PC-9 (cell line): Measurements from ENCODE around the gene IFNA10. TPM values are rescaled to one million over a fixed set of nuclear protein-coding genes. Genes with fewer than 3 reads are reported as not detected.
"Not testable (repeated sequence)": the region's sequence is repeated elsewhere in the genome, so short reads cannot be mapped to it uniquely, and the experiment has no call there.

Source experiments
- BruUV-seq: library from RNA; stranded (reverse); fragments of 400-500 nt; replicated peaks from 2 replicates; lab custom pipeline; 2021; lab: Mats Ljungman, UMichigan
- CTCF ChIA-PET: fragments of 300-600 bp; sonication (Branson Sonifier 250); formaldehyde crosslinking; loops from one replicate; lab custom pipeline; 2022; ENCODE audit warnings: antibody characterized with exemption; lab: Charles Lee
- POLR2A ChIA-PET: fragments of 300-600 bp; sonication (Branson Sonifier 250); formaldehyde crosslinking; loops from one replicate; lab custom pipeline; 2022; ENCODE audit warnings: antibody characterized with exemption; ENCODE audit not compliant: unreplicated experiment; lab: Charles Lee
- DNase-seq, 2 experiments: peaks; one replicate each; pipeline versions ENCODE4 v3.0.0 to v3.0.0-alpha.2; 2015 to 2022; ENCODE audit warnings: mixed read lengths in 1 of 2
- H2AFZ ChIP-seq: fragments of 200-600 bp; sonication (generic); 2 replicates; pipeline ENCODE4 v1.8.1; 2017; ENCODE audit warnings: antibody characterized with exemption
- H3F3A ChIP-seq: fragments of 200-600 bp; sonication (generic); 2 replicates; pipeline ENCODE4 v1.8.1; 2017; ENCODE audit warnings: antibody characterized with exemption, mild to moderate bottlenecking, low read depth; ENCODE audit not compliant: insufficient read depth
- H3K27ac ChIP-seq: fragments of 200-600 bp; sonication (generic); 2 replicates; pipeline ENCODE4 v1.6.1; 2016; ENCODE audit warnings: mixed run types
- H3K27me3 ChIP-seq: fragments of 200-600 bp; sonication (generic); 2 replicates; pipeline ENCODE4 v1.6.1; 2016; ENCODE audit warnings: low read depth, mixed run types; ENCODE audit not compliant: insufficient read depth
- H3K36me3 ChIP-seq: fragments of 200-600 bp; sonication (generic); 2 replicates; pipeline ENCODE4 v1.6.1; 2016; ENCODE audit warnings: low read depth, mixed run types
- H3K4me1 ChIP-seq: fragments of 200-600 bp; sonication (generic); replicated peaks from 2 replicates; pipeline ENCODE4 v1.6.1; 2016; ENCODE audit warnings: mixed run types; ENCODE audit not compliant: insufficient read depth
- H3K4me2 ChIP-seq: fragments of 200-600 bp; sonication (generic); 2 replicates; pipeline ENCODE4 v1.6.1; 2017; ENCODE audit warnings: mixed run types
- H3K4me3 ChIP-seq: fragments of 200-600 bp; sonication (generic); 2 replicates; pipeline ENCODE4 v1.6.1; 2016; ENCODE audit warnings: mixed run types
- H3K79me2 ChIP-seq: fragments of 200-600 bp; sonication (generic); 2 replicates; pipeline ENCODE4 v1.6.1; 2017; ENCODE audit warnings: low read depth, mixed run types
- H3K9me2 ChIP-seq: fragments of 200-600 bp; sonication (generic); 2 replicates; pipeline ENCODE4 v1.8.1; 2017; ENCODE audit warnings: mild to moderate bottlenecking; ENCODE audit not compliant: insufficient read depth
- H3K9me3 ChIP-seq: fragments of 200-600 bp; sonication (generic); 2 replicates; pipeline ENCODE4 v1.8.1; 2016; ENCODE audit warnings: low read depth; ENCODE audit not compliant: insufficient read depth
- H4K20me1 ChIP-seq: fragments of 200-600 bp; sonication (generic); 2 replicates; pipeline ENCODE4 v1.8.1; 2017; ENCODE audit not compliant: insufficient read depth
- CTCF ChIP-seq: fragments of 200-600 bp; sonication (generic); conservative IDR thresholded peaks from 2 replicates; pipeline ENCODE4 v1.6.1; 2017; ENCODE audit warnings: mixed run types, antibody characterized with exemption, mild to moderate bottlenecking, moderate library complexity
- EZH2 ChIP-seq: fragments of 200-600 bp; sonication (generic); IDR thresholded peaks from 2 replicates; pipeline ENCODE4 v1.8.0; 2017; ENCODE audit warnings: antibody characterized with exemption, low read depth
- intact Hi-C: fragments of 100-400 bp; cut with micrococcal nuclease; formaldehyde crosslinking; loops from one replicate; pipeline ENCODE4 v1.10.0; 2022; ENCODE audit not compliant: unreplicated experiment
- total RNA-seq: library from RNA; stranded (reverse); gene quantifications from 2 replicates; pipeline ENCODE4 v1.2.3, GENCODE V29; 2021

The IFNA10 gene
- total RNA-seq, 1 experiment from 2014 or later = not detected

- Histone ChIP-seq H3K79me2 (no peaks in the 10 kb centered on the region), H3K9me3 (no peaks in the 10 kb centered on the region), H2AFZ (no peak overlapping the region), H3K4me1 (no peaks in the 10 kb centered on the region), H4K20me1 (no peaks in the 10 kb centered on the region), H3K27ac (no peak overlapping the region), H3K36me3 (no peaks in the 10 kb centered on the region), H3K4me2 (no peak overlapping the region), H3K4me3 (no peak overlapping the region), H3K27me3 (no peaks in the 10 kb centered on the region), H3K9me2 (no peaks in the 10 kb centered on the region), H3F3A (no peaks in the 10 kb centered on the region)
- TF ChIP-seq EZH2 = no peak
- TF ChIP-seq CTCF = no peak
- no peak for DNase-seq
- ChIA-PET POLR2A (no interaction called here), CTCF (interaction anchor here (0.6 kb wide), 1 partner anchor 1217 kb away, joined by 3 read pairs; no protein-coding TSS in a partner anchor)
- intact Hi-C loops = loop anchor here (10.0 kb wide), 1 partner anchor 1221 kb away; no protein-coding TSS in a partner anchor
- BruUV-seq = no TSS peak
Measured at GRCh38 chr9:21234153-21234687, 27.3 kb upstream of the IFNA10 start.

DNA sequence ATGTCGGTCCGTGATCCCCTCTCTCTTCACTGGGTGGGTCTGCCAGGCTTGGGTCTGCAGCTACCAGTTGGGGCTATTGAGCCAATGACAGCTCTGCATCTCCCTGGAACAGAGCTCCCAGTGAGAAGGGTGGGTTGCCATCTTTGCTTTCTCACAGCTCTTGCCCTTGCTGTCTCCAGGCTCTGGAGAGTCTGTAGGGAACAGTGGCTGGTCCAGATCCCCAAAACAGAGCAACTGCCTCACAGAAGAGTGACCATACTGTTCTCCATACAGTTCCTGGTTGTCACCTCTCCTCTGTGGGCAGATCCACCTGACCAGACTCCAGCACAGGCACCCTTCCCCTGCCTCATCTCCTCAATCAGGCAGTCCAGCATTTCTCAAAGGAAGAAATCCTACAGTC lies 26.3 kb upstream of the IFNA10 start:
- POLR2A ChIA-PET = no interaction called here
- CTCF ChIA-PET = no interaction called here
- Histone ChIP-seq H3K9me3 (no peaks in the 10 kb centered on the region), H3K4me2 (no peak overlapping the region), H3K27ac (no peak overlapping the region), H4K20me1 (no peaks in the 10 kb centered on the region), H3K27me3 (no peaks in the 10 kb centered on the region), H2AFZ (no peak overlapping the region), H3K36me3 (no peaks in the 10 kb centered on the region), H3K9me2 (no peaks in the 10 kb centered on the region), H3K4me3 (no peak overlapping the region), H3K79me2 (no peaks in the 10 kb centered on the region), H3K4me1 (no peaks in the 10 kb centered on the region), H3F3A (no peaks in the 10 kb centered on the region)
- DNase-seq = no peak
- TF ChIP-seq CTCF (no peak), EZH2 (no peak)
- no TSS peak for BruUV-seq
- intact Hi-C loops = loop anchor here (10.0 kb wide), 1 partner anchor 1222 kb away; no protein-coding TSS in a partner anchor

- Histone ChIP-seq H3K4me1 (no peaks in the 10 kb centered on the region), H4K20me1 (no peaks in the 10 kb centered on the region), H3K4me2 (no peak within 1 kb of the TSS), H3K79me2 (no peaks in the 10 kb centered on the region), H3K4me3 (no peak within 1 kb of the TSS), H2AFZ (no peak within 1 kb of the TSS), H3K9me3 (no peaks in the 10 kb centered on the region), H3F3A (no peaks in the 10 kb centered on the region), H3K9me2 (no peaks in the 10 kb centered on the region), H3K36me3 (no peaks in the 10 kb centered on the region), H3K27me3 (no peaks in the 10 kb centered on the region), H3K27ac (no peak within 1 kb of the TSS)
- ChIA-PET POLR2A (no interaction called here), CTCF (no interaction called here)
- intact Hi-C loops = no loop called here
- DNase-seq = no peak
- no TSS peak for BruUV-seq
- no peak for TF ChIP-seq EZH2
- TF ChIP-seq CTCF = no peak
Measured at GRCh38 chr9:21228122-21228521, 21.2 kb upstream of the IFNA10 start, which contains the start of gene IFNA17. IFNA17 (minus strand) TSS chr9:21228222; CDS start chr9:21228173, 49 bp downstream.

- CTCF ChIA-PET, H3K4me1 ChIP-seq, H3K4me2 ChIP-seq, H3K79me2 ChIP-seq, H3K27ac ChIP-seq, intact Hi-C loops, H3K36me3 ChIP-seq, H2AFZ ChIP-seq, H3K9me3 ChIP-seq, DNase-seq, H3K4me3 ChIP-seq, BruUV-seq, H3K27me3 ChIP-seq, H4K20me1 ChIP-seq, H3K9me2 ChIP-seq, H3F3A ChIP-seq, POLR2A ChIA-PET: not testable (repeated sequence)
Measured at GRCh38 chr9:21217211-21217610, 10.3 kb upstream of the IFNA10 start, which contains the start of gene IFNA16. IFNA16 (minus strand) TSS chr9:21217311; CDS start chr9:21217305, 6 bp downstream.
